GM19395 (cell line): ENCODE results near the gene GUCY2D.

Source experiments
- ATAC-seq: cut with Tn5 transposase; IDR thresholded peaks from one replicate; pipeline ENCODE4 v1.9.1; 2021; ENCODE audit warnings: mild to moderate bottlenecking, moderate library complexity; ENCODE audit not compliant: unreplicated experiment

The GUCY2D gene

GRCh38 chr17:8062807-8063483, 60.5 kb downstream of the GUCY2D start:
- no peak for ATAC-seq

- no peak for ATAC-seq
These were observed 61.5 kb downstream of the GUCY2D start for GRCh38 chr17:8063761-8064534.

- ATAC-seq, result no peak
These were observed 62.2 kb downstream of the GUCY2D start for GRCh38 chr17:8064561-8065019.

- no peak for ATAC-seq
These were observed 64.7 kb downstream of the GUCY2D start for GRCh38 chr17:8066841-8067775.

GRCh38 chr17:8067806-8068205, 65.4 kb downstream of the GUCY2D start:
- no peak for ATAC-seq

- no peak for ATAC-seq
These were observed 66.5 kb downstream of the GUCY2D start for GRCh38 chr17:8068736-8069586.

- no peak for ATAC-seq
These were observed 67.1 kb downstream of the GUCY2D start for GRCh38 chr17:8069587-8069860.
